IPS-18c (cell line): ENCODE measurements around the gene NDUFAF3.
A peak's percentile ranks its signal among the peaks of the same experiment; 100 is the strongest.

Source experiments
- H3K4me3 ChIP-seq: 2 replicates; pipeline ENCODE4 v1.7.0; 2013; ENCODE audit warnings: low read depth, mild to moderate bottlenecking, low read length, moderate library complexity; ENCODE audit not compliant: insufficient read depth
- H3K9me3 ChIP-seq: one replicate; pipeline ENCODE4 v1.6.1; 2013; ENCODE audit warnings: mild to moderate bottlenecking, low read length, moderate library complexity; ENCODE audit not compliant: control insufficient read depth, insufficient read depth

The NDUFAF3 gene

GRCh38 chr3:49013738-49014660 is 7.9 kb upstream of the NDUFAF3 start:
- no peaks in the 10 kb centered on the region for H3K9me3 ChIP-seq
- H3K4me3 ChIP-seq = no peak overlapping the region

GRCh38 chr3:49015072-49015471 is 6.8 kb upstream of the NDUFAF3 start:
- H3K9me3 ChIP-seq = no peaks in the 10 kb centered on the region
- H3K4me3 ChIP-seq = no peak overlapping the region

- no peaks in the 10 kb centered on the region for H3K9me3 ChIP-seq
Measured at GRCh38 chr3:49015765-49016164, 6.2 kb upstream of the NDUFAF3 start.

DNA sequence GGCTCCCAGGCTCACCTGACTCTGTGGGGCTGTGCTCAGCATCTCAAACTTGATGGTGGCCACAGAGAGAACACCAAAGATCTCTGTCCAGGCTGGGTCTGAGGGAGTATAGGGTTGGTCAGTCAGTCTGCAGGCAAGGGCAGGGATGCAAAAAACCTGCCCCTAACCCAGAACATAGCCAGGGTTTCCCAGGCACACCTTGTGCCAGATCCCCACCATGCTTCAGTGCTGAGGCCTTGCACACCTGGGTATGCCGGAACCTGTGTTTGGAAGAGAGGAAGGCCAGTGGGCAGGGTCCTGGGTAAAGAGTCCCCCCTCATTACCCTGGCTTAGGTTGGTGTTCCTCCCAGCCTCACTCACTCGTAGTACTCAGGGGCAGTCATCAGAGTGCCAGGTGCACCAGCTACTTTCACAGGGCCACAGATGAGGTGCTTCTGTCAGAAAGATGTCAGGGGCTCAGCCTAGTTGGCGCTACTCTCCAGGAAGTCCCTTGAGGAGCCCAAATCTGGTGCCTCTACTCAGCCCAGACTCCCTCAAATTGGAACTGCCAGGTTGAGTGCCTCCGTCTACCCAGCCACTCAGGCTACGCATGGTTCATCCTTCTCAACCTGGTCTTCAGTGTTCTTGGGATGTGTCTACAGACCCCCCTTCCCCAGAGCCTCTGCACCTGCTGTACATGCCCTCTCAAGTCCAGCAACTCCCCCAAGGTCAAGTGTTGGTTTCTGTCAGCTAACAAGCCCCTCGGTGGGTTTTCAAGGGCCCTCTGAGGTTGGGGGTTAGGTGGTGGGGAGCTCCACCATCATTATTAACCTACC is 5.3 kb upstream of the NDUFAF3 start:
- H3K9me3 ChIP-seq = no peaks in the 10 kb centered on the region
- no peak overlapping the region for H3K4me3 ChIP-seq

More at GRCh38 chr3:49015765-49016164, 6.2 kb upstream of the NDUFAF3 start:
- no peak overlapping the region for H3K4me3 ChIP-seq

- H3K4me3 ChIP-seq = peak overlapping the region; percentile 91
- H3K9me3 ChIP-seq = no peaks in the 10 kb centered on the region
Measured at GRCh38 chr3:49017229-49017970, 4.5 kb upstream of the NDUFAF3 start.

GRCh38 chr3:49017971-49018706 is 3.8 kb upstream of the NDUFAF3 start, which contains the start of gene DALRD3:
Gene DALRD3 (minus strand): TSS chr3:49018580. CDS start chr3:49018564, 16 bp downstream.
- Histone ChIP-seq H3K4me3 (peak within 1 kb of the TSS; percentile 91), H3K9me3 (no peaks in the 10 kb centered on the region)

- H3K4me3 ChIP-seq = peak overlapping the region; percentile 91
Measured at GRCh38 chr3:49018707-49019006, 3.3 kb upstream of the NDUFAF3 start.

DNA sequence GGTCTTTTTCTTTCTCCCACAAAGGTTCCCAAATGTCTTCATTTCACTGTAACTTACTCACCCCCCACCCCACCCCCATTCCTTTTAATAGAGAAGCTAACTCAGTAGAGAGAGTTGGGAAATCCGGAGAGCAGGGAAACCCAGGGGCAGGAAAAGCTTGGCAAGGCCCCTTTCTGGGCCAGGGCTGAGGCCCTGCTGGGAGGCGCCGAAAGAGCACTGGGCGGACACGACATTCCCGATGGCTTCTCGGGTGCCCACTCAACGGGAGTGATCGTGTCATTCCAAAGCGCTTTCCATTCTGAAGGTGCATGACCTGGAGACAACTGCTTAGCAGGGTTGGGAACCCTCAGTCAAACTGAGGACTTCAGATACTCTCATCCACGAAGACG is 2.0 kb upstream of the NDUFAF3 start:
- Histone ChIP-seq H3K9me3 (no peaks in the 10 kb centered on the region), H3K4me3 (peak overlapping the region; percentile 99)

More at GRCh38 chr3:49018707-49019006, 3.3 kb upstream of the NDUFAF3 start:
- H3K9me3 ChIP-seq = no peaks in the 10 kb centered on the region

GRCh38 chr3:49020330-49021212 is 1.4 kb upstream of the NDUFAF3 start:
- H3K9me3 ChIP-seq = no peaks in the 10 kb centered on the region
- peak overlapping the region; percentile 99 for H3K4me3 ChIP-seq

GRCh38 chr3:49021213-49021812 is 608 bp upstream of the NDUFAF3 start:
- no peaks in the 10 kb centered on the region for H3K9me3 ChIP-seq

GRCh38 chr3:49022688-49023171 is 809 bp downstream of the NDUFAF3 start:
- peak overlapping the region; percentile 99 for H3K4me3 ChIP-seq
- H3K9me3 ChIP-seq = no peaks in the 10 kb centered on the region

More at GRCh38 chr3:49021213-49021812, 608 bp upstream of the NDUFAF3 start:
- H3K4me3 ChIP-seq = peak overlapping the region; percentile 99

DNA sequence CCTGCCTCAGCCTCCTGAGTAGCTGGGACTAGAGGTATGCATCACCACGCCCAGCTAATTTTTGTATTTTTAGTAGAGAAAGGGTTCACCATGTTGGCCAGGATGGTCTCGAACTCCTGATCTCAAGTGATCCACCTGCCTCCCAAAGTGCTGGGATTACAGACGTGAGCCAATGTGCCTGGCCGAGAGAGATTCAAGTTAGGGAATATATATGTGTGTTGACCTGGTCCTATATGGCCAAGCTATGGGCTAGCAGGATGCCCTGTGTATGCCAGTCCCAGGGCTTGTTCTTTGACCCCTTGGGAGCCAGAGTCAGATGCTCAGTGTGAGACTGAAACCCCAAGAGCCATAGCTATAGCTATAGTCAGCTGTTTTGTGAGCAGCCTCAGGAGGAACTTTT is 1.9 kb downstream of the NDUFAF3 start:
- Histone ChIP-seq H3K9me3 (no peaks in the 10 kb centered on the region), H3K4me3 (no peak overlapping the region)

GRCh38 chr3:49024449-49024848 is 2.5 kb downstream of the NDUFAF3 start:
- no peaks in the 10 kb centered on the region for H3K9me3 ChIP-seq
- no peak overlapping the region for H3K4me3 ChIP-seq

DNA sequence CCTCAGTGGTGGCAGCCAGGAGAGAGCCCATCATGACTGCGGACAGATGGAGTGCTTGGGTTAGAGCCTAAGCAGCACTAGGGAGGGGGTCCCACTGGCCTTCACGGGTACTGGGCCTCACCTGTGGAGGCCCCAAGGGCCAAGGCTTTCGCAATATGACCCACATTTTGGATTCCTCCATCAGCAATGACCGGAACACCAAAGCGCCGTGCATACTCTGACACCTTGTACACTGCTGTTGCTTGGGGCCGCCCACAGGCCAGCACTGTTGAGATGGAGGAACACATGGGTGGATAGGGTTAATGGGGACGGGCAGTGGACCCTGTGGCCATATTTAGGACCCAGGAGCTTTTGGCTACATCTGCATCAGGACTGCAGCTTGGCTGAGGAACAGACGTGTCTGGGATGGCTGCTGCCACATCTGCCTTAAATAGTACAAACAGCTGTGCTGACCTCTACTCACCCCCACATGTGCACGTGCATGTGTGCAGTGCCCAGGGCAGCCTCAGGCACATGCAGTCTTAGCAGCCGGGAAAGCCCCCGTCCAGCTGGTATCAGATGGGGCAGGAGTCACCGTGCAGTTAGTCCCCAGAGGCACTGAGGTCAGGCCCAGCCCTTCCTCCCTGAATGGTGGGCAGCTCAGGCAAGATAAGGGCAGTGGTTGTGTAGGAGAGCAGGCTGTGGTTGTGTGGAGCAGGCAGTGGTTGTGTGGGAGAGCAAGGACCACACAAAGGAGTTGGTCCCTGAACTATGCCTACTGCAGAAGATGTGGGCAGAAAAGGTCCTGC is 3.3 kb downstream of the NDUFAF3 start:
- no peak overlapping the region for H3K4me3 ChIP-seq
- H3K9me3 ChIP-seq = no peaks in the 10 kb centered on the region
